Sigmoid colon (tissue), 7 donors: ENCODE results near the gene CASZ1. TPM values are rescaled to one million over a fixed set of nuclear protein-coding genes. Genes with fewer than 3 reads are reported as not detected.

ENCODE experiments used
- DNase-seq: peaks from one replicate; pipeline ENCODE4 v3.0.0-alpha.2; 2019
- H3K27ac ChIP-seq, 4 donors: fragments of 200-600 bp; sonication (generic); one replicate each; pipeline ENCODE4 v1.5.1; 2016 to 2019; ENCODE audit warnings: mild to moderate bottlenecking in 1 of 4
- H3K27me3 ChIP-seq, 3 donors: fragments of 200-600 bp; sonication (generic); one replicate each; pipeline ENCODE4 v1.5.1; 2019; ENCODE audit warnings: mild to moderate bottlenecking in 1 of 3
- H3K36me3 ChIP-seq, 4 donors: fragments of 200-600 bp; sonication (generic); one replicate each; pipeline ENCODE4 v1.5.1; 2016 to 2019
- H3K4me1 ChIP-seq, 4 donors: fragments of 200-600 bp; sonication (generic); one replicate each; pipeline ENCODE4 v1.5.1; 2017 to 2019
- H3K4me3 ChIP-seq, 4 donors: fragments of 200-600 bp; sonication (generic); one replicate each; pipeline ENCODE4 v1.5.1; 2017 to 2019; ENCODE audit warnings: mild to moderate bottlenecking in 2 of 4, moderate library complexity in 1 of 4
- H3K9me3 ChIP-seq, 4 donors: fragments of 200-600 bp in 3 of 4; sonication (generic) in 3 of 4; one replicate each; pipeline versions ENCODE4 v1.5.1 to v1.6.1; 2013 to 2019
- CTCF ChIP-seq, 4 experiments: fragments of 450-650 bp in 3 of 4; fragments of 200-600 bp in 1 of 4; IDR thresholded peaks; one replicate each; pipeline ENCODE4 v1.5.1; 2016 to 2019; ENCODE audit warnings: antibody characterized with exemption in 4 of 4, mild to moderate bottlenecking in 3 of 4, moderate library complexity in 2 of 4
- EP300 ChIP-seq, 4 donors: sonication (generic); formaldehyde crosslinking; IDR thresholded peaks; one replicate each; pipeline ENCODE4 v1.6.1; 2017; ENCODE audit warnings: antibody characterized with exemption in 4 of 4
- POLR2A ChIP-seq, 2 donors: fragments of 450-650 bp; IDR thresholded peaks; one replicate each; pipeline ENCODE4 v1.6.1; 2016; ENCODE audit warnings: antibody characterized with exemption in 2 of 2, mild to moderate bottlenecking in 2 of 2, moderate library complexity in 2 of 2
- POLR2AphosphoS5 ChIP-seq, 4 donors: sonication (generic); formaldehyde crosslinking; IDR thresholded peaks; one replicate each; pipeline ENCODE4 v1.6.1; 2017; ENCODE audit warnings: antibody characterized with exemption in 4 of 4
- WGBS, 2 donors: extraction: QIAGEN DNeasy Blood & Tissue Kit; methylation state at CpG; one replicate each; pipeline ENCODE4 v1.1.7; 2013; 5-methylcytosine and 5-hydroxymethylcytosine counted together
- intact Hi-C: fragments of 100-400 bp; cut with DNase I; formaldehyde crosslinking; loops from one replicate; pipeline ENCODE4 v1.15.1; 2023
- polyA plus RNA-seq, 3 donors: library from polyadenylated mRNA; stranded (reverse); fragments of 200-250 nt; gene quantifications; one replicate each; pipeline ENCODE4 v1.2.3, GENCODE V29; 2013
- total RNA-seq, 4 donors: library from RNA; depleted of rRNA; stranded (reverse); fragments of >200 nt; gene quantifications; one replicate each; pipeline ENCODE4 v1.1.0, GENCODE V29; 2016
- donor health status: healthy with polysubstance abuse.
- donor health status: Bipolar disorder and iron deficiency.
- donor health status: healthy.

The CASZ1 gene
- total and polyA plus RNA-seq, 7 donors = 4.2 to 47.9 (median 23.6) TPM

GRCh38 chr1:10787286-10787685, 9.2 kb downstream of the CASZ1 start:
- Histone ChIP-seq H3K4me3 (no peak overlapping the region), H3K27me3 (peaks cover 0 to 3% (median 0%) of the 10 kb centered on the region in 3 donors), H3K27ac (peak overlapping the region in 3 of 4 donors; percentile 89 to 92 (median 91)), H3K36me3 (no peaks in the 10 kb centered on the region), H3K9me3 (no peaks in the 10 kb centered on the region), H3K4me1 (peaks cover 0 to 92% (median 60%) of the 10 kb centered on the region in 4 donors)
- intact Hi-C loops = loop anchor here (5.0 kb wide), 1 partner anchor 60 kb away; no protein-coding TSS in a partner anchor
- TF ChIP-seq EP300 (IDR thresholded peaks at IDR 0.05) = no peak
- no peak for DNase-seq
- WGBS, 2 donors = 89 to 91% methylated on average over 21 of the region's 21 CpGs

- Histone ChIP-seq H3K27ac (peak overlapping the region in 3 of 4 donors; percentile 72 to 92 (median 91)), H3K4me1 (peaks cover 0 to 92% (median 52%) of the 10 kb centered on the region in 4 donors), H3K9me3 (no peaks in the 10 kb centered on the region), H3K27me3 (no peaks in the 10 kb centered on the region), H3K36me3 (no peaks in the 10 kb centered on the region), H3K4me3 (no peak overlapping the region)
- WGBS, 2 donors = 79 to 88% methylated on average over 30 of the region's 30 CpGs
- TF ChIP-seq POLR2AphosphoS5 (IDR thresholded peaks at IDR 0.05) (no peak), POLR2A (IDR thresholded peaks at IDR 0.05) (no peak), EP300 (IDR thresholded peaks at IDR 0.05) (no peak), CTCF (IDR thresholded peaks at IDR 0.05) (no peak)
- intact Hi-C loops = loop anchor here (5.0 kb wide), 1 partner anchor 59 kb away; no protein-coding TSS in a partner anchor
- DNase-seq = no peak
These were observed 10.5 kb downstream of the CASZ1 start for GRCh38 chr1:10785728-10786638.

- H3K4me1 ChIP-seq = peaks cover 0 to 98% (median 51%) of the 10 kb centered on the region in 4 donors
- DNase-seq = no peak
These were observed 11.3 kb downstream of the CASZ1 start for GRCh38 chr1:10784998-10785727.

GRCh38 chr1:10782491-10783244, 13.8 kb downstream of the CASZ1 start:
- H3K36me3 ChIP-seq = no peaks in the 10 kb centered on the region
- H3K27me3 ChIP-seq = no peaks in the 10 kb centered on the region
- no peaks in the 10 kb centered on the region for H3K9me3 ChIP-seq
- H3K4me3 ChIP-seq = no peak overlapping the region
- peaks cover 0 to 91% (median 43%) of the 10 kb centered on the region in 4 donors for H3K4me1 ChIP-seq
- 29 to 72% methylated on average over 24 of the region's 24 CpGs for WGBS, 2 donors
- no peak for DNase-seq
- peak overlapping the region in 2 of 4 donors; percentile 8 to 15 for H3K27ac ChIP-seq
- TF ChIP-seq POLR2AphosphoS5 (IDR thresholded peaks at IDR 0.05) (no peak), POLR2A (IDR thresholded peaks at IDR 0.05) (no peak)
- intact Hi-C loops = no loop called here

More at GRCh38 chr1:10784998-10785727, 11.3 kb downstream of the CASZ1 start:
- Histone ChIP-seq H3K4me3 (no peak overlapping the region), H3K27me3 (no peaks in the 10 kb centered on the region), H3K27ac (peak overlapping the region in 3 of 4 donors; percentile 72 to 92 (median 91)), H3K36me3 (no peaks in the 10 kb centered on the region), H3K9me3 (no peaks in the 10 kb centered on the region)
- no peak for TF ChIP-seq POLR2A (IDR thresholded peaks at IDR 0.05)
- peak in 1 of 4 donors; percentile 36 for TF ChIP-seq EP300 (IDR thresholded peaks at IDR 0.05)
- TF ChIP-seq CTCF (IDR thresholded peaks at IDR 0.05) = no peak
- TF ChIP-seq POLR2AphosphoS5 (IDR thresholded peaks at IDR 0.05) = peak in 2 of 4 donors; percentile 9 to 36
- 36 to 69% methylated on average over 11 of the region's 11 CpGs for WGBS, 2 donors
- intact Hi-C loops = loop anchor here (5.0 kb wide), 1 partner anchor 58 kb away; no protein-coding TSS in a partner anchor

GRCh38 chr1:10781137-10781536, 15.3 kb downstream of the CASZ1 start:
- intact Hi-C loops = no loop called here
- TF ChIP-seq POLR2A (IDR thresholded peaks at IDR 0.05) = no peak
- no peaks in the 10 kb centered on the region for H3K9me3 ChIP-seq
- H3K4me3 ChIP-seq = no peak overlapping the region
- no peaks in the 10 kb centered on the region for H3K36me3 ChIP-seq
- DNase-seq = no peak
- no peak overlapping the region for H3K27ac ChIP-seq
- H3K4me1 ChIP-seq = peaks cover 0 to 87% (median 45%) of the 10 kb centered on the region in 4 donors
- no peaks in the 10 kb centered on the region for H3K27me3 ChIP-seq
- WGBS, 2 donors = 33 to 73% methylated on average over 8 of the region's 8 CpGs
